ENCODE data around the gene SGO2.

DNA sequence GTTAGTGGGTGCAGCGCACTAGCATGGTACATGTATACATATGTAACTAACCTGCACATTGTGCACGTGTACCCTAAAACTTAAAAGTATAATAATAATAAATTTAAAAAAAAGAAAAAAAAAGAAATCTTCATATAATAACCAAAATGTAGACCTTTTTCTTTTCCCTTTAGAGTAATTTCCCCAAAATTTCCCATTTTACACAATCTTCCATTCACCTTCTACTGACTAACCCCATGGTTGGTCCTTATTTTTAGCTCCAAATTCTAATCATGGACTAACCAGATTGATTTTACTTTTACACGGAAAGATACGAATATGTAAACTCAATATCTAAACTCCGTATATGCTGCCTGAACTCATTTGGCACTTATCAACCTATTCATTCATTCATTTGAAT, 23.8 kb upstream of the SGO2 start:
- TF ChIP-seq, protein P1, sequence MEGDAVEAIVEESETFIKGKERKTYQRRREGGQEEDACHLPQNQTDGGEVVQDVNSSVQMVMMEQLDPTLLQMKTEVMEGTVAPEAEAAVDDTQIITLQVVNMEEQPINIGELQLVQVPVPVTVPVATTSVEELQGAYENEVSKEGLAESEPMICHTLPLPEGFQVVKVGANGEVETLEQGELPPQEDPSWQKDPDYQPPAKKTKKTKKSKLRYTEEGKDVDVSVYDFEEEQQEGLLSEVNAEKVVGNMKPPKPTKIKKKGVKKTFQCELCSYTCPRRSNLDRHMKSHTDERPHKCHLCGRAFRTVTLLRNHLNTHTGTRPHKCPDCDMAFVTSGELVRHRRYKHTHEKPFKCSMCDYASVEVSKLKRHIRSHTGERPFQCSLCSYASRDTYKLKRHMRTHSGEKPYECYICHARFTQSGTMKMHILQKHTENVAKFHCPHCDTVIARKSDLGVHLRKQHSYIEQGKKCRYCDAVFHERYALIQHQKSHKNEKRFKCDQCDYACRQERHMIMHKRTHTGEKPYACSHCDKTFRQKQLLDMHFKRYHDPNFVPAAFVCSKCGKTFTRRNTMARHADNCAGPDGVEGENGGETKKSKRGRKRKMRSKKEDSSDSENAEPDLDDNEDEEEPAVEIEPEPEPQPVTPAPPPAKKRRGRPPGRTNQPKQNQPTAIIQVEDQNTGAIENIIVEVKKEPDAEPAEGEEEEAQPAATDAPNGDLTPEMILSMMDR (IDR thresholded peaks at IDR 0.05): no peak
- no peak for TF ChIP-seq POLR2A (IDR thresholded peaks at IDR 0.05)
